ENCODE measurements around the gene RPN2. TPM values are rescaled to one million over a fixed set of nuclear protein-coding genes. Genes with fewer than 3 reads are reported as not detected.

Gene RPN2
- total and polyA plus RNA-seq, 2 of the 13 experiments (the other 11 are each of a cell fraction or from before 2014, with no cell fraction given), result 587 to 1,818 TPM

- TF ChIP-seq, protein P1, sequence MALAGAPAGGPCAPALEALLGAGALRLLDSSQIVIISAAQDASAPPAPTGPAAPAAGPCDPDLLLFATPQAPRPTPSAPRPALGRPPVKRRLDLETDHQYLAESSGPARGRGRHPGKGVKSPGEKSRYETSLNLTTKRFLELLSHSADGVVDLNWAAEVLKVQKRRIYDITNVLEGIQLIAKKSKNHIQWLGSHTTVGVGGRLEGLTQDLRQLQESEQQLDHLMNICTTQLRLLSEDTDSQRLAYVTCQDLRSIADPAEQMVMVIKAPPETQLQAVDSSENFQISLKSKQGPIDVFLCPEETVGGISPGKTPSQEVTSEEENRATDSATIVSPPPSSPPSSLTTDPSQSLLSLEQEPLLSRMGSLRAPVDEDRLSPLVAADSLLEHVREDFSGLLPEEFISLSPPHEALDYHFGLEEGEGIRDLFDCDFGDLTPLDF (CRISPR knock-in tag; IDR thresholded peaks at IDR 0.05), result no peak
- no peak for TF ChIP-seq SMAD1 (CRISPR knock-in tag; IDR thresholded peaks at IDR 0.05; ENCODE audit: borderline replicate concordance, low read depth)
- TF ChIP-seq, protein P2, sequence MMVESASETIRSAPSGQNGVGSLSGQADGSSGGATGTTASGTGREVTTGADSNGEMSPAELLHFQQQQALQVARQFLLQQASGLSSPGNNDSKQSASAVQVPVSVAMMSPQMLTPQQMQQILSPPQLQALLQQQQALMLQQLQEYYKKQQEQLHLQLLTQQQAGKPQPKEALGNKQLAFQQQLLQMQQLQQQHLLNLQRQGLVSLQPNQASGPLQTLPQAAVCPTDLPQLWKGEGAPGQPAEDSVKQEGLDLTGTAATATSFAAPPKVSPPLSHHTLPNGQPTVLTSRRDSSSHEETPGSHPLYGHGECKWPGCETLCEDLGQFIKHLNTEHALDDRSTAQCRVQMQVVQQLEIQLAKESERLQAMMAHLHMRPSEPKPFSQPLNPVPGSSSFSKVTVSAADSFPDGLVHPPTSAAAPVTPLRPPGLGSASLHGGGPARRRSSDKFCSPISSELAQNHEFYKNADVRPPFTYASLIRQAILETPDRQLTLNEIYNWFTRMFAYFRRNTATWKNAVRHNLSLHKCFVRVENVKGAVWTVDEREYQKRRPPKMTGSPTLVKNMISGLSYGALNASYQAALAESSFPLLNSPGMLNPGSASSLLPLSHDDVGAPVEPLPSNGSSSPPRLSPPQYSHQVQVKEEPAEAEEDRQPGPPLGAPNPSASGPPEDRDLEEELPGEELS (CRISPR knock-in tag; IDR thresholded peaks at IDR 0.05), result peak; percentile 21; the same call in 1 of the 2 replicates
- no peak for TF ChIP-seq NFKBIZ (CRISPR knock-in tag; IDR thresholded peaks at IDR 0.05)
Observed at GRCh38 chr20:37274851-37275524, 95.9 kb downstream of the RPN2 start (continued).

DNA sequence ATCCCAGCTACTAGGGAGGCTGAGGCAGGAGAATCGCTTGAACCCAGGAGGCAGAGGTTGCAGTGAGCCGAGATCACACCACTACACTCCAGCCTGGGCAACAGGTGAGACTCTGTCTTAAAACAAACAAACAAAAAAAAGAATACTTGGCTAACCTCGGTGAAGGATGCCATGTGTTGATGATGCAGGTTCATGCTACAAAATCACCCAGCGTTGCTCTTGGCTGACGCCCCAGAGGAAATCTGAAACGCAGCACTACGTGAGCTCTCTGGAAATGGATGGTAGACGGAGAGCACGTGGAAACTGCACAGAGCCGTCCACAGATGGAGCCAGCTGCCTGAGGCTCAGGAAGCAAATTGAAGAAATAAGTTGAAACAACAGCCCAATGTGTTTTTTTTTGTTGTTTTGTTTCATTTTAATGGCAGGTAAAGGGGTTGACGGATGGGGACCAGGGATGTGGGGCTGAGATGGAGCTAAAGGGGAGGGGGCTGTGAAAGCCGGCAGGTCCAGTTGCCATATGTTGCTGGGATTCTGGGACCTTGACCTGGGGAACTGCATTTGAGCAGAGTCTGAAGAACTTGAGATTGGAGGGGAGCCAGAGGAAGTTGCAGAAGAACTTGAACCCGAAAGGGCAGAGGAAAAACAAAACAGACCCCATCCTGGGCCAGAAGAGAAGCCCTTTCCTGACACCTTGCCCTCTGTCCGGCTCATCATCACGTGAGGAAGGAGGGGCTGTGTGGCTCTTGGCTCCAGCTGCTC lies 97.5 kb downstream of the RPN2 start:
- peak; percentile 76 for ATAC-seq
- H3K79me2 ChIP-seq (ENCODE audit: insufficient read depth, low read length), result no peaks in the 10 kb centered on the region
- peak overlapping the region in 1 of 3 experiments; percentile 43; a peak in 2 of 6 replicates for H3K4me3 ChIP-seq (replicated peaks in 1 of 3; ENCODE audit: insufficient read depth in 1 of 3, low read depth in 2 of 3, low read length in 3 of 3)
- intact Hi-C loops (cut with micrococcal nuclease; ENCODE audit: unreplicated experiment), result no loop called here
- H3K36me3 ChIP-seq (replicated peaks in 1 of 2; ENCODE audit: control insufficient read depth in 1 of 2, insufficient read depth in 2 of 2, low read length in 2 of 2), result no peaks in the 10 kb centered on the region
- H3K27me3 ChIP-seq (ENCODE audit: control insufficient read depth in 1 of 2, insufficient read depth in 2 of 2, low read length in 2 of 2), result no peaks in the 10 kb centered on the region; a peak in 2 of 5 replicates
- H4K20me1 ChIP-seq (ENCODE audit: insufficient read depth, low read length), result no peaks in the 10 kb centered on the region
- peak; percentile 91 for FAIRE-seq
- no TSS peak for BruUV-seq (replicated peaks)
- peak overlapping the region; percentile 75 for H3K4me2 ChIP-seq (ENCODE audit: low read depth, low read length)
- peak overlapping the region; percentile 24; the same call in 1 of the 2 replicates for H3K9ac ChIP-seq (ENCODE audit: insufficient read depth, low read depth, low read length)
- CTCF ChIA-PET (ENCODE audit: low intra/inter-chr PET ratio, low total read pairs), result no interaction called here
- H3K27ac ChIP-seq (ENCODE audit: extremely low read length, insufficient read depth, low read length), result no peak overlapping the region
- H2AFZ ChIP-seq (ENCODE audit: low read length), result no peak overlapping the region
- H3K4me1 ChIP-seq (ENCODE audit: insufficient read depth, low read length), result peaks cover 65% of the 10 kb centered on the region
- H3K9me3 ChIP-seq (ENCODE audit: low read length), result no peaks in the 10 kb centered on the region
- in situ Hi-C loops (cut with HindIII; ENCODE audit: extremely low pct_ligation_motif_present, low pct_unique_long_range_greater_than_20kb), result no loop called here
- 11% methylated on average over 15 of the region's 15 CpGs for WGBS (ENCODE audit: low lambda C conversion rate)
- DNase-seq (ENCODE audit: low spot score), result peak; percentile 49
- POLR2A ChIA-PET, result interaction anchor here (1.2 to 2.2 kb wide), 5 partner anchors 9 to 252 kb away, joined by 3 to 15 read pairs (median 3); partner anchors contain the start of gene MANBAL
- TF ChIP-seq HOXD1 (CRISPR knock-in tag; IDR thresholded peaks at IDR 0.05), result no peak
- TF ChIP-seq ZNF383 (CRISPR knock-in tag; IDR thresholded peaks at IDR 0.05; ENCODE audit: borderline replicate concordance), result no peak
- TF ChIP-seq, protein P3, sequence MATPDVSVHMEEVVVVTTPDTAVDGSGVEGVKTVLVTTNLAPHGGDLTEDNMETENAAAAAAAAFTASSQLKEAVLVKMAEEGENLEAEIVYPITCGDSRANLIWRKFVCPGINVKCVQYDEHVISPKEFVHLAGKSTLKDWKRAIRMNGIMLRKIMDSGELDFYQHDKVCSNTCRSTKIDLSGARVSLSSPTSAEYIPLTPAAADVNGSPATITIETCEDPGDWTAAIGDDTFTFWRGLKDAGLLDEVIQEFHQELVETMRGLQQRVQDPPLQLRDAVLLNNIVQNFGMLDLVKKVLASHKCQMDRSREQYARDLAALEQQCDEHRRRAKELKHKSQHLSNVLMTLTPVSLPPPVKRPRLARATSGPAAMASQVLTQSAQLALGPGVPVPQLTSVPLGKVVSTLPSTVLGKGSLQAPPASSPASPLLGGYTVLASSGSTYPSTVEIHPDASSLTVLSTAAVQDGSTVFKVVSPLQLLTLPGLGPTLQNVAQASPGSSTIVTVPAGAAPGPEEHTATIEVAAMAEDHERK (CRISPR knock-in tag; IDR thresholded peaks at IDR 0.05; ENCODE audit: low read depth), result no peak
- no peak for TF ChIP-seq ZNF468 (CRISPR knock-in tag; IDR thresholded peaks at IDR 0.05)
- TF ChIP-seq, protein P4, sequence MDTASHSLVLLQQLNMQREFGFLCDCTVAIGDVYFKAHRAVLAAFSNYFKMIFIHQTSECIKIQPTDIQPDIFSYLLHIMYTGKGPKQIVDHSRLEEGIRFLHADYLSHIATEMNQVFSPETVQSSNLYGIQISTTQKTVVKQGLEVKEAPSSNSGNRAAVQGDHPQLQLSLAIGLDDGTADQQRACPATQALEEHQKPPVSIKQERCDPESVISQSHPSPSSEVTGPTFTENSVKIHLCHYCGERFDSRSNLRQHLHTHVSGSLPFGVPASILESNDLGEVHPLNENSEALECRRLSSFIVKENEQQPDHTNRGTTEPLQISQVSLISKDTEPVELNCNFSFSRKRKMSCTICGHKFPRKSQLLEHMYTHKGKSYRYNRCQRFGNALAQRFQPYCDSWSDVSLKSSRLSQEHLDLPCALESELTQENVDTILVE (CRISPR knock-in tag; IDR thresholded peaks at IDR 0.05), result no peak
- TF ChIP-seq TEAD3 (CRISPR knock-in tag; optimal IDR thresholded peaks at IDR 0.05; ENCODE audit: borderline replicate concordance), result no peak
- no peak for TF ChIP-seq TIGD3 (CRISPR knock-in tag; IDR thresholded peaks at IDR 0.05; ENCODE audit: borderline replicate concordance)
- TF ChIP-seq KLF13 (CRISPR knock-in tag; IDR thresholded peaks at IDR 0.05), result 0 out of 2 replicates have a peak, but pooled peaks have one; percentile 30
- TF ChIP-seq GTF2F1 (IDR thresholded peaks at IDR 0.05; ENCODE audit: low read length), result 0 out of 2 replicates have a peak, but pooled peaks have one; percentile 22
- no peak for TF ChIP-seq RFX5 (IDR thresholded peaks at IDR 0.05; ENCODE audit: low read depth, low read length)

All from HepG2 (cell line).